Raji (cell line): ENCODE measurements around the gene IZUMO4.

Experiments used
- POLR2A ChIP-seq: IDR thresholded peaks from 2 replicates; pipeline ENCODE4 v1.6.1; 2011; ENCODE audit warnings: low read depth, low read length, control low read depth; ENCODE audit not compliant: insufficient read depth

IZUMO4 gene

GRCh38 chr19:2108251-2109016 lies 11.7 kb downstream of the IZUMO4 start:
- TF ChIP-seq POLR2A: no peak

- TF ChIP-seq POLR2A: no peak
Measured at GRCh38 chr19:2109046-2109864, 12.5 kb downstream of the IZUMO4 start.

- TF ChIP-seq POLR2A: no peak
Measured at GRCh38 chr19:2110822-2111221, 14.1 kb downstream of the IZUMO4 start.

GRCh38 chr19:2111425-2111824 lies 14.7 kb downstream of the IZUMO4 start:
- TF ChIP-seq POLR2A: no peak

- no peak for TF ChIP-seq POLR2A
Measured at GRCh38 chr19:2111886-2112285, 15.2 kb downstream of the IZUMO4 start.

GRCh38 chr19:2112516-2113320 lies 16.0 kb downstream of the IZUMO4 start:
- TF ChIP-seq POLR2A: no peak

GRCh38 chr19:2113439-2114211 lies 16.9 kb downstream of the IZUMO4 start:
- TF ChIP-seq POLR2A: no peak

GRCh38 chr19:2114218-2114617 lies 17.5 kb downstream of the IZUMO4 start:
- no peak for TF ChIP-seq POLR2A

GRCh38 chr19:2114821-2115220 lies 18.1 kb downstream of the IZUMO4 start:
- no peak for TF ChIP-seq POLR2A

- TF ChIP-seq POLR2A: no peak
Measured at GRCh38 chr19:2115324-2115723, 18.6 kb downstream of the IZUMO4 start.

GRCh38 chr19:2115911-2116426 lies 19.3 kb downstream of the IZUMO4 start:
- no peak for TF ChIP-seq POLR2A

GRCh38 chr19:2116507-2116906 lies 19.8 kb downstream of the IZUMO4 start:
- TF ChIP-seq POLR2A: no peak

GRCh38 chr19:2117215-2117960 lies 20.7 kb downstream of the IZUMO4 start:
- no peak for TF ChIP-seq POLR2A

- TF ChIP-seq POLR2A: no peak
Measured at GRCh38 chr19:2118438-2118837, 21.7 kb downstream of the IZUMO4 start.
